Measurements from ENCODE around the gene TSPEAR.

TSPEAR gene

GRCh38 chr21:44478124-44478800 is 233.1 kb downstream of the TSPEAR start:
- DNase-seq = no peak

- DNase-seq = no peak
These were observed 233.7 kb downstream of the TSPEAR start for GRCh38 chr21:44477712-44478111.

- DNase-seq = no peak
These were observed 234.2 kb downstream of the TSPEAR start for GRCh38 chr21:44477131-44477530.

GRCh38 chr21:44475266-44475845 is 236.0 kb downstream of the TSPEAR start:
- no peak for DNase-seq

- no peak for DNase-seq
These were observed 237.3 kb downstream of the TSPEAR start for GRCh38 chr21:44473915-44474555.

- DNase-seq = no peak
These were observed 239.4 kb downstream of the TSPEAR start for GRCh38 chr21:44471996-44472395.

- no peak for DNase-seq
These were observed 240.0 kb downstream of the TSPEAR start for GRCh38 chr21:44471341-44471740.

GRCh38 chr21:44467859-44468195 is 243.5 kb downstream of the TSPEAR start:
- no peak for DNase-seq

- no peak for DNase-seq
These were observed 244.1 kb downstream of the TSPEAR start for GRCh38 chr21:44466996-44467858.

- no peak for DNase-seq
These were observed 244.9 kb downstream of the TSPEAR start for GRCh38 chr21:44466351-44466954.

GRCh38 chr21:44464351-44464750 is 247.0 kb downstream of the TSPEAR start:
- DNase-seq = no peak

GRCh38 chr21:44463724-44464123 is 247.6 kb downstream of the TSPEAR start:
- DNase-seq = peak; percentile 51

- no peak for DNase-seq
These were observed 248.6 kb downstream of the TSPEAR start for GRCh38 chr21:44462834-44463200.

GRCh38 chr21:44462086-44462833 is 249.1 kb downstream of the TSPEAR start:
- DNase-seq = no peak

- DNase-seq = peak; percentile 66
These were observed 249.8 kb downstream of the TSPEAR start for GRCh38 chr21:44461464-44462001.

- no peak for DNase-seq
These were observed 250.4 kb downstream of the TSPEAR start for GRCh38 chr21:44461005-44461404.

- no peak for DNase-seq
These were observed 251.0 kb downstream of the TSPEAR start for GRCh38 chr21:44460441-44460755.

- DNase-seq = no peak
These were observed 251.5 kb downstream of the TSPEAR start for GRCh38 chr21:44459712-44460440.

- DNase-seq = no peak
These were observed 252.2 kb downstream of the TSPEAR start for GRCh38 chr21:44458971-44459711.

- DNase-seq = no peak
These were observed 254.2 kb downstream of the TSPEAR start for GRCh38 chr21:44456915-44457736.

Data from right hindlimb (tissue), 1 donor.